Uterus (tissue), 4 donors: Measurements from ENCODE around the gene NLGN1. TPM values are rescaled to one million over a fixed set of nuclear protein-coding genes. Genes with fewer than 3 reads are reported as not detected.
A peak's percentile ranks its signal among the peaks of the same experiment; 100 is the strongest.

Source experiments
- DNase-seq, 2 donors: peaks; one replicate each; pipeline ENCODE4 v3.0.0-alpha.2; 2019 to 2020
- H3K27ac ChIP-seq, 2 donors: fragments of 200-600 bp; sonication (generic); 1 replicate in 1 of 2; 2 replicates in 1 of 2; pipeline ENCODE4 v1.5.1; 2016 to 2018
- H3K27me3 ChIP-seq, 2 donors: fragments of 200-600 bp; sonication (generic); one replicate each; pipeline ENCODE4 v1.5.1; 2018 to 2019; ENCODE audit warnings: control low read depth in 1 of 2
- H3K36me3 ChIP-seq, 2 donors: fragments of 200-600 bp; sonication (generic); one replicate each; pipeline ENCODE4 v1.5.1; 2019; ENCODE audit warnings: control low read depth in 1 of 2
- H3K4me1 ChIP-seq, 2 donors: fragments of 200-600 bp; sonication (generic); one replicate each; pipeline ENCODE4 v1.5.1; 2018 to 2019; ENCODE audit warnings: control low read depth in 1 of 2
- H3K4me3 ChIP-seq, 2 donors: fragments of 200-600 bp; sonication (generic); 1 replicate in 1 of 2; 2 replicates in 1 of 2; pipeline ENCODE4 v1.5.1; 2018 to 2019; ENCODE audit warnings: mild to moderate bottlenecking in 1 of 2
- H3K9me3 ChIP-seq, 2 donors: fragments of 200-600 bp; sonication (generic); one replicate each; pipeline ENCODE4 v1.5.1; 2019; ENCODE audit warnings: control low read depth in 1 of 2
- CTCF ChIP-seq, 4 experiments: fragments of 200-600 bp in 2 of 4; fragments of 450-650 bp in 2 of 4; sonication (generic) in 2 of 4; IDR thresholded peaks; one replicate each; pipeline ENCODE4 v1.5.1; 2016 to 2019; ENCODE audit warnings: antibody characterized with exemption in 4 of 4, mild to moderate bottlenecking in 2 of 4, moderate library complexity in 1 of 4
- POLR2A ChIP-seq, 2 donors: fragments of 450-650 bp; IDR thresholded peaks; one replicate each; pipeline ENCODE4 v1.6.1; 2016; ENCODE audit warnings: antibody characterized with exemption in 2 of 2, mild to moderate bottlenecking in 1 of 2, moderate library complexity in 1 of 2
- intact Hi-C: fragments of 100-400 bp; cut with DNase I; formaldehyde crosslinking; loops from one replicate; pipeline ENCODE4 v1.15.1; 2023; ENCODE audit warnings: low total_unique reads
- total RNA-seq, 4 donors: library from RNA; depleted of rRNA in 3 of 4; stranded (reverse); fragments of >200 nt in 3 of 4; gene quantifications; one replicate each; pipeline versions ENCODE4 v1.1.0 to v1.2.4, GENCODE V29; 2014 to 2023
- donor health status: DM: yes; HTN: yes; CAD: no.

The NLGN1 gene
- total RNA-seq, 4 donors from 2014 or later = 3.6 to 44.8 (median 9.8) TPM

GRCh38 chr3:173404156-173404555 is 6.6 kb downstream of the NLGN1 start:
- no peak overlapping the region for H3K27ac ChIP-seq
- intact Hi-C loops = no loop called here
- H3K36me3 ChIP-seq = no peaks in the 10 kb centered on the region
- no peak for TF ChIP-seq POLR2A (IDR thresholded peaks at IDR 0.05)
- TF ChIP-seq CTCF (IDR thresholded peaks at IDR 0.05) = no peak
- no peaks in the 10 kb centered on the region for H3K9me3 ChIP-seq
- no peak for DNase-seq
- no peaks in the 10 kb centered on the region for H3K4me1 ChIP-seq
- H3K4me3 ChIP-seq = no peak overlapping the region
- H3K27me3 ChIP-seq = no peaks in the 10 kb centered on the region

GRCh38 chr3:173410436-173410835 is 12.9 kb downstream of the NLGN1 start:
- no peak for DNase-seq
- intact Hi-C loops = no loop called here
- no peak overlapping the region for H3K4me3 ChIP-seq
- no peaks in the 10 kb centered on the region for H3K27me3 ChIP-seq
- no peaks in the 10 kb centered on the region for H3K36me3 ChIP-seq
- H3K9me3 ChIP-seq = no peaks in the 10 kb centered on the region
- no peak overlapping the region for H3K27ac ChIP-seq
- TF ChIP-seq POLR2A (IDR thresholded peaks at IDR 0.05) = no peak
- TF ChIP-seq CTCF (IDR thresholded peaks at IDR 0.05) = no peak
- H3K4me1 ChIP-seq = no peaks in the 10 kb centered on the region

GRCh38 chr3:173410849-173411248 is 13.3 kb downstream of the NLGN1 start:
- no peaks in the 10 kb centered on the region for H3K4me1 ChIP-seq

GRCh38 chr3:173411375-173411973 is 13.9 kb downstream of the NLGN1 start:
- Histone ChIP-seq H3K9me3 (no peaks in the 10 kb centered on the region), H3K4me3 (no peak overlapping the region)

More at GRCh38 chr3:173410849-173411248, 13.3 kb downstream of the NLGN1 start:
- Histone ChIP-seq H3K9me3 (no peaks in the 10 kb centered on the region), H3K27me3 (no peaks in the 10 kb centered on the region), H3K36me3 (no peaks in the 10 kb centered on the region), H3K27ac (no peak overlapping the region), H3K4me3 (no peak overlapping the region)
- intact Hi-C loops = no loop called here
- no peak for DNase-seq
- TF ChIP-seq POLR2A (IDR thresholded peaks at IDR 0.05) (no peak), CTCF (IDR thresholded peaks at IDR 0.05) (no peak)

GRCh38 chr3:173416070-173416469 is 18.5 kb downstream of the NLGN1 start:
- Histone ChIP-seq H3K9me3 (no peaks in the 10 kb centered on the region), H3K27ac (no peak overlapping the region), H3K36me3 (no peaks in the 10 kb centered on the region), H3K4me1 (no peaks in the 10 kb centered on the region), H3K27me3 (no peaks in the 10 kb centered on the region), H3K4me3 (no peak overlapping the region)
- TF ChIP-seq CTCF (IDR thresholded peaks at IDR 0.05) (no peak), POLR2A (IDR thresholded peaks at IDR 0.05) (no peak)
- DNase-seq = no peak
- intact Hi-C loops = no loop called here

More at GRCh38 chr3:173411375-173411973, 13.9 kb downstream of the NLGN1 start:
- no peak for DNase-seq
- Histone ChIP-seq H3K27ac (no peak overlapping the region), H3K27me3 (no peaks in the 10 kb centered on the region), H3K4me1 (no peaks in the 10 kb centered on the region), H3K36me3 (no peaks in the 10 kb centered on the region)
- intact Hi-C loops = no loop called here
- TF ChIP-seq CTCF (IDR thresholded peaks at IDR 0.05) (peak; percentile 14 to 33 (median 28)), POLR2A (IDR thresholded peaks at IDR 0.05) (no peak)
